HG03378 (cell line): ENCODE results near the gene SPATC1L.

Experiments used
- ATAC-seq: cut with Tn5 transposase; IDR thresholded peaks from one replicate; pipeline ENCODE4 v1.9.1; 2021; ENCODE audit warnings: mild to moderate bottlenecking, moderate library complexity; ENCODE audit not compliant: unreplicated experiment

Gene SPATC1L

DNA sequence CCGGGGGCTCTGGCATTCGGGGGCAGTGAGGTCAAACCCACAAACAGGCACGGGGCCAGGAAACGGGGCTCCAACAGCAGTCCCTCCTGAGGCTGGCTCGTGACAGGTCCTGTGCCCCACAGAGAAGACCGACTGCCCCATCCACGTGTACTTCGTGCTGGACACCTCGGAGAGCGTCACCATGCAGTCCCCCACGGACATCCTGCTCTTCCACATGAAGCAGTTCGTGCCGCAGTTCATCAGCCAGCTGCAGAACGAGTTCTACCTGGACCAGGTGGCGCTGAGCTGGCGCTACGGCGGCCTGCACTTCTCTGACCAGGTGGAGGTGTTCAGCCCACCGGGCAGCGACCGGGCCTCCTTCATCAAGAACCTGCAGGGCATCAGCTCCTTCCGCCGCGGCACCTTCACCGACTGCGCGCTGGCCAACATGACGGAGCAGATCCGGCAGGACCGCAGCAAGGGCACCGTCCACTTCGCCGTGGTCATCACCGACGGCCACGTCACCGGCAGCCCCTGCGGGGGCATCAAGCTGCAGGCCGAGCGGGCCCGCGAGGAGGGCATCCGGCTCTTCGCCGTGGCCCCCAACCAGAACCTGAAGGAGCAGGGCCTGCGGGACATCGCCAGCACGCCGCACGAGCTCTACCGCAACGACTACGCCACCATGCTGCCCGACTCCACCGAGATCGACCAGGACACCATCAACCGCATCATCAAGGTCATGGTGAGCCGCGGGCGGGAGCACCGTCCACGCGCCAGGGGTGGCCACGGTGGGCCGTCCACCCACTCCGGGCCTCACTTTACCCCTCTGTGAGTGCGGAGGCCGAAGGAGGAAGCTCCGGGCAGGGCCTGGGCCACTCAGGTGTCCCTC, 72.2 kb downstream of the SPATC1L start:
- ATAC-seq = no peak

- no peak for ATAC-seq
Observed at GRCh38 chr21:46111193-46111571, 73.1 kb downstream of the SPATC1L start.
